HUES6 (cell line): Measurements from ENCODE around the gene LRIG2.
"Not testable (repeated sequence)": the region's sequence is repeated elsewhere in the genome, so short reads cannot be mapped to it uniquely, and the experiment has no call there.

Experiments
- H3K27ac ChIP-seq: 2 replicates; pipeline ENCODE4 v1.7.0; 2013; ENCODE audit warnings: low read depth, mild to moderate bottlenecking, low read length, inconsistent platforms
- H3K27me3 ChIP-seq: 2 replicates; pipeline ENCODE4 v1.6.1; 2013; ENCODE audit warnings: low read length; ENCODE audit not compliant: control insufficient read depth, insufficient read depth
- H3K36me3 ChIP-seq: 2 replicates; pipeline ENCODE4 v1.6.1; 2013; ENCODE audit warnings: low read length; ENCODE audit not compliant: control insufficient read depth, insufficient read depth
- H3K4me1 ChIP-seq: 2 replicates; pipeline ENCODE4 v1.6.1; 2013; ENCODE audit warnings: low read length; ENCODE audit not compliant: control insufficient read depth, insufficient read depth
- H3K4me3 ChIP-seq: 2 replicates; pipeline ENCODE4 v1.5.1; 2013; ENCODE audit warnings: low read depth, low read length
- H3K9ac ChIP-seq: one replicate; pipeline ENCODE4 v1.6.1; 2013; ENCODE audit warnings: mild to moderate bottlenecking, low read length
- H3K9me3 ChIP-seq: 2 replicates; pipeline ENCODE4 v1.6.1; 2013; ENCODE audit warnings: low read depth, low read length; ENCODE audit not compliant: control insufficient read depth, insufficient read depth

Gene LRIG2, protein sequence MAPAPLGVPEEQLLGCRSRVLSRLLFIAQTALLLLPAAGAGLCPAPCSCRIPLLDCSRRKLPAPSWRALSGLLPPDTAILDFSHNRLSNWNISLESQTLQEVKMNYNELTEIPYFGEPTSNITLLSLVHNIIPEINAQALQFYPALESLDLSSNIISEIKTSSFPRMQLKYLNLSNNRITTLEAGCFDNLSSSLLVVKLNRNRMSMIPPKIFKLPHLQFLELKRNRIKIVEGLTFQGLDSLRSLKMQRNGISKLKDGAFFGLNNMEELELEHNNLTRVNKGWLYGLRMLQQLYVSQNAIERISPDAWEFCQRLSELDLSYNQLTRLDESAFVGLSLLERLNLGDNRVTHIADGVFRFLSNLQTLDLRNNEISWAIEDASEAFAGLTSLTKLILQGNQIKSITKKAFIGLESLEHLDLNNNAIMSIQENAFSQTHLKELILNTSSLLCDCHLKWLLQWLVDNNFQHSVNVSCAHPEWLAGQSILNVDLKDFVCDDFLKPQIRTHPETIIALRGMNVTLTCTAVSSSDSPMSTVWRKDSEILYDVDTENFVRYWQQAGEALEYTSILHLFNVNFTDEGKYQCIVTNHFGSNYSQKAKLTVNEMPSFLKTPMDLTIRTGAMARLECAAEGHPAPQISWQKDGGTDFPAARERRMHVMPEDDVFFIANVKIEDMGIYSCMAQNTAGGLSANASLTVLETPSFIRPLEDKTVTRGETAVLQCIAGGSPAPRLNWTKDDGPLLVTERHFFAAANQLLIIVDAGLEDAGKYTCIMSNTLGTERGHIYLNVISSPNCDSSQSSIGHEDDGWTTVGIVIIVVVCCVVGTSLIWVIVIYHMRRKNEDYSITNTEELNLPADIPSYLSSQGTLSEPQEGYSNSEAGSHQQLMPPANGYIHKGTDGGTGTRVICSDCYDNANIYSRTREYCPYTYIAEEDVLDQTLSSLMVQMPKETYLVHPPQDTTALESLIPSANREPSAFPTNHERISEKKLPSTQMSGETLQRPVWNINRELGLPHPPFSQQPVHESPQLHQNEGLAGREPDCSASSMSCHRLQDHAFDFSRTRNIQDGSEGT

DNA sequence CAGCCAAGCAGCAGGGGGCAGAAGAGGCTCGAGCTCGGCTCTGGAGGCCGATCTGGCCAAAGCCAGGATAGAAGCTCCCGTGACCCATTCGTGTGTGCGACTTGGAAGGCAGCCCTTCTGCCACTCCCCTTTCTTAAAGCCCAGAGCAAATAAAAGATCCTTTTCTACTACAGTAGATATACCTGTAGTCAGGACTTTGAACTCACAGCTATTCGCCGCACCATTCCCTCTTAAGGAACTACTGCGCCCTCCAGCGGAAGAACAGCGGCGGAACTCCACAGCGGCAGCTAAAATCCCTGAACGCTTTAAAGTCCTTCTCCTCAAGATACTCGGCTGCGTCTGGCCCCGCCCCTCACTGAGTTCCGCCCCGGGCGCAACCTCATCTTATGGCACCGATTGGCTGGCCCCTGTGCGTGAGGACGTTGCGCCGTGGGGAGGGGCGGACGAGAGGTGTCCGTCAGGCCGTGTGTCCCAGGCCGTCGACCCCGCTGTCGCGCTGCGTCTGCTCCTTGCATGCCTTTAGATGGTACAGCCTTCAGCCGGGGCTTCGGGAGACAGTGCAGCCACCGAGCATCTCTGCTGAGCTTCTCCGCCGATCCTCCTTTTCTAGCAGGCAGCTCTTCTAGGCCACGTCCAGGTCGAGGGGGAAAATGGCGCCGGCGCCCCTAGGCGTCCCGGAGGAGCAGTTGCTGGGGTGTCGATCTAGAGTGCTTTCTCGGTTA lies at the start of gene LRIG2:
Gene LRIG2, plus strand, starts transcription at position 442 of the 722 bp plus-strand sequence. Its CDS starts 209 bp downstream, at position 651.
- H3K4me1 ChIP-seq: peaks cover 14% of the 10 kb centered on the region
- H3K27me3 ChIP-seq: no peaks in the 10 kb centered on the region
- H3K9me3 ChIP-seq: 0 out of 2 replicates have a peak, but pooled peaks cover 2% of the 10 kb centered on the region
- peak within 1 kb of the TSS; percentile 94 for H3K4me3 ChIP-seq
- peak within 1 kb of the TSS; percentile 91 for H3K27ac ChIP-seq
- peaks cover 12% of the 10 kb centered on the region for H3K36me3 ChIP-seq
- H3K9ac ChIP-seq: peak within 1 kb of the TSS; percentile 94

DNA sequence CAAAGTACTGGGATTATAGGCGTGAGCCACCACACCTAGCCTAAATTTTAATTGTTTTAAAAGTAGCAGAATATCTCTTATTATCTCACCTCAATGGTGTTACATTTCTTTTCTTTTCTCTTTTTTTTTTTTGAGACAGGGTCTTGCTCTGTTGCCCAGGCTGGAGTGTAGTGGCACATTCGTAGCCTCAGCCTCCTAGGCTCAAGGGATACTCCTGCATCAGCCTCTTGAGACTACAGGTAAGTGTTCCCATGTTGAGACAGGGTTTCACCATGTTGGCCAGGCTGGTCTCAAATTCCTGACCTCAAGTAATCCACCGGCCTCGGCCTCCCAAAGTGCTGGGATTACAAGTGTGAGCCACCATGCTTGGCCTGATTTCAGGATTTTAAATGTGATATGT lies 49.7 kb upstream of the LRIG2 start:
- not testable (repeated sequence) for H3K9me3 ChIP-seq, H3K27ac ChIP-seq, H3K4me3 ChIP-seq, H3K27me3 ChIP-seq, H3K36me3 ChIP-seq, H3K9ac ChIP-seq
- peaks cover 30% of the 10 kb centered on the region for H3K4me1 ChIP-seq

GRCh38 chr1:113027007-113027406 lies 46.0 kb upstream of the LRIG2 start:
- Histone ChIP-seq H3K9me3 (no peaks in the 10 kb centered on the region), H3K4me3 (0 out of 2 replicates have a peak overlapping the region, but pooled peaks have one; percentile 15), H3K36me3 (no peaks in the 10 kb centered on the region), H3K4me1 (peaks cover 30% of the 10 kb centered on the region), H3K27ac (peak overlapping the region; percentile 65; the same call in 1 of the 2 replicates), H3K27me3 (no peaks in the 10 kb centered on the region), H3K9ac (no peak overlapping the region)

DNA sequence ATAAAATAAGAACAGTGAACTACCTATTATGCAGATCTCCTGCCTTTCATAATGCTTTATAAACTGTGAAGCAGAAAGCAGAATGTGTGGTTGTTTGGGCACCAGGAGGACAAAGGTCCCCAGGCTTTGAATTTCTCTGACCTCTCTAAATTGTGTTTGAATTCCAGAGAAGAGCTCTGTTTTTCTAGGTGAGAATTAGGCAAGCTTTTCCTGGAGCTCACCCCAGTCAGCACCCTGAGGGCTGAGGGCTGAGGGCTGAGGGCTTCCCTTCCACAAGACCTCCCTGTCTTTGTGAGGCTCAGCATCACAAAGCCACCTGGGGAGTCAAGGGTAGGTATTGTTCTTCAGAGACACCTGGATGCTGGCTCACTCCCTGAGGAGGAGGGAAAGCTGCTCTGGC lies 45.5 kb upstream of the LRIG2 start:
- Histone ChIP-seq H3K4me1 (peaks cover 30% of the 10 kb centered on the region), H3K9me3 (no peaks in the 10 kb centered on the region), H3K4me3 (0 out of 2 replicates have a peak overlapping the region, but pooled peaks have one; percentile 15), H3K36me3 (no peaks in the 10 kb centered on the region), H3K27me3 (no peaks in the 10 kb centered on the region), H3K27ac (peak overlapping the region; percentile 65; the same call in 1 of the 2 replicates), H3K9ac (no peak overlapping the region)

- Histone ChIP-seq H3K9me3 (no peaks in the 10 kb centered on the region), H3K27me3 (no peaks in the 10 kb centered on the region), H3K4me1 (peaks cover 27% of the 10 kb centered on the region), H3K9ac (no peak overlapping the region), H3K27ac (no peak overlapping the region), H3K4me3 (no peak overlapping the region), H3K36me3 (no peaks in the 10 kb centered on the region)
Measured at GRCh38 chr1:113029822-113030221, 43.2 kb upstream of the LRIG2 start.

DNA sequence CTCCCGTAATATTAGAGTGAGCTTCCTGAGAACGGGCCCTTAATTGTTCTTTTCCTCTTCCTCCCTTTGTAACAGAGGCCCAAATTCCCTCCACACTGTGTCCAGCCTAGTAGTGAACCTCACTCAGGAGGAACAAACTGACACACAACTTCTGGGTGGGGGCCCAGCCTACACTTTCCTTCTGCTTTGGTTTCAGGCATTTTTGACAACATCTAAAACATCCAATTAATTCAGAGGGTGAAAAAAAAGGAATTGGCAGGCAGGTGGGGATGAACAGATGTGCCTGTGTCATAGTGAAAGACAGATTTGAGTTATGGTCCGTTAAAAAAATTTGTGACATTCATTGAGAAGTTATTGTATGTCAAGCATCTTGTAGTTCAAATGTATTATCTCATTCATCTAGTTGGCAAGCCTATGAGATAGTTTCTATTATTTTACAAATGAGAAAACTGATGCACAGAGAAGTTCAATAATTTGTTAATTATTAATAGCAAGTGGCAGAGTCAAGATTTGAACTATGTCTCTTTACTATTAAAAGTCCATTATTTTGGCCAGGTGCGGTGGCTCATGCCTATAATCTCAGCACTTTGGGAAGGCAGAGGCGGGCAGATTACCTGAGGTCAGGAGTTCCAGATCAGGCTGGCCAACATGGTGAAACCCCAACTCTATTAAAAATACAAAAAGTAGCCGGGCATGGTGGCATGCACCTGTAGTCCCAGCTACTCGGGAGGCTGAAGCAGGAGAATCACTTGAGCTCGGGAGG lies 41.6 kb upstream of the LRIG2 start:
- H3K27me3 ChIP-seq: no peaks in the 10 kb centered on the region
- H3K27ac ChIP-seq: no peak overlapping the region
- peaks cover 30% of the 10 kb centered on the region for H3K4me1 ChIP-seq
- H3K36me3 ChIP-seq: no peaks in the 10 kb centered on the region
- no peak overlapping the region for H3K9ac ChIP-seq
- no peak overlapping the region for H3K4me3 ChIP-seq
- no peaks in the 10 kb centered on the region for H3K9me3 ChIP-seq

DNA sequence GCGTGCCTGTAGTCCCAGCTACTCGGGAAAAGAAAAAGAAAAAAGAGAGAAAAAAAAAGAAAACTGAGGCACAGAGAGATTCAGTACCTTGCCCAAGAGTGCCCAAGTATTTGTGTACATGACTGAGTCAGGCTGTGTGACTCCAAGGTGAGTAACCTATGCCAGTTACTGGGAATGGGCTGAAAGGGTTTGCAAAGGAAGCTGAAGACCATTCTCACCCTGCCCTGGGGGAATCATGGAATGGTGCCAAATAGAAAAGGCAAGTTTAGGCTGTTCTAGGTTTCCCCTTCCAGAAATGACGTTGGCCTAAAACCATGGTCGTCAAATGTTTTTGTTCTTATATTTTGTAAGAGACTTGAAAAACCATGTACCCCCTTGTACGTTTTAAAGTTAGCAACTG lies 37.9 kb upstream of the LRIG2 start:
- Histone ChIP-seq H3K27me3 (no peaks in the 10 kb centered on the region), H3K27ac (no peak overlapping the region), H3K9ac (no peak overlapping the region), H3K36me3 (no peaks in the 10 kb centered on the region), H3K4me3 (no peak overlapping the region), H3K9me3 (no peaks in the 10 kb centered on the region), H3K4me1 (peaks cover 14% of the 10 kb centered on the region; the same call in 1 of the 2 replicates)

- Histone ChIP-seq H3K4me3 (no peak overlapping the region), H3K9me3 (no peaks in the 10 kb centered on the region), H3K4me1 (peaks cover 31% of the 10 kb centered on the region), H3K27me3 (no peaks in the 10 kb centered on the region), H3K36me3 (no peaks in the 10 kb centered on the region), H3K9ac (no peak overlapping the region), H3K27ac (no peak overlapping the region)
Measured at GRCh38 chr1:113036639-113037321, 36.2 kb upstream of the LRIG2 start.

DNA sequence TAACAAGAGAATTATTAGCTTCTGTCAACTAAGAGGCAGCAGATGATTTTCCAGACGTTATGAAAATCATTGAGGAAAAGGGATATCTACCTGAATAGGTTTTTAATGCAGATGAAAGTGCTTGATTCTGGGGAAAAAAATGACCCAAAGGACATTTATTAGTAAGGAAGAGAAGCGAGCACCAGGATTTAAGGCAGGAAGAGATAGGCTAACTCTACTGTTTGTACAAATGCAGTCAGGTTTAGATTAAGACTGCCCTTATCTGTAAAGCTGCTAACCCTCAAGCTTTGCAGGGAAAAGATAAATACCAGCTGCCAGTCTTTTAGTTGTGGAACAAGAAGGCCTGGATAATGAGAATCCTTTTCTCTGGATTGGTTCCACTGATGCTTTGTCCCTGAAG lies 33.0 kb upstream of the LRIG2 start:
- no peak overlapping the region for H3K27ac ChIP-seq
- no peaks in the 10 kb centered on the region for H3K27me3 ChIP-seq

More for the DNA sequence above, 33.0 kb upstream of the LRIG2 start:
- H3K9ac ChIP-seq: no peak overlapping the region
- no peaks in the 10 kb centered on the region for H3K9me3 ChIP-seq
- no peaks in the 10 kb centered on the region for H3K36me3 ChIP-seq
- H3K4me3 ChIP-seq: no peak overlapping the region
- H3K4me1 ChIP-seq: peaks cover 57% of the 10 kb centered on the region
